Measurements from ENCODE around the gene ZBBX. TPM values are rescaled to one million over a fixed set of nuclear protein-coding genes. Genes with fewer than 3 reads are reported as not detected.

ZBBX gene
- polyA plus RNA-seq, 2 of the 4 experiments (the other 2 are of a cell fraction): 0.05 TPM; not detected in 1

DNA sequence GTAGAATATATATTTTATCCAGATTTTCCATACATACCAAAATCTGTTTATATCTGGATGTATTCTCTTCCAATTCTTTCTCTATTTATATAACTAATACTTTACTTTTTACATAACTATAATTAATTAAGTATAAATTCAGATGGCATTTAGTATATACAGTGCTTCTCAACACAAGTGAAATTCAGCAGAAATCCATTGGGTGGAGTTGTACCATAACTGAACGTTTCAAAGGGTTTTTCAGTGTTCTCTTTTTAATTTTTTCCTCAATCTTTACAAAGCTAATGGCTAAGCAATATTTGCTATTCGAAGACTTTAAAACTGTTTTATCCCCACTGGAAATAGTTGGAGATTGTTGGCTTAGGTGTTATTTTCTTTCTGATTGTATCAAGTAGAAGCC is 13.9 kb upstream of the ZBBX start:
- no peak overlapping the region for H3K27ac ChIP-seq
- no peaks in the 10 kb centered on the region for H3K4me1 ChIP-seq
- ChIA-PET POLR2A (no interaction called here), CTCF (no interaction called here)
- no peaks in the 10 kb centered on the region for H3K9me3 ChIP-seq
- H3K4me3 ChIP-seq: no peak overlapping the region
- ATAC-seq (no peak), FAIRE-seq (no peak), DNase-seq (ENCODE audit: low read depth in 1 of 2, low spot score in 1 of 2) (no peak)
- TF ChIP-seq EHMT2 (IDR thresholded peaks at IDR 0.05; ENCODE audit: low read depth): no peak
- no peak for TF ChIP-seq POLR2AphosphoS2 (conservative IDR thresholded peaks at IDR 0.05; ENCODE audit: low read length)
- TF ChIP-seq, protein P1, sequence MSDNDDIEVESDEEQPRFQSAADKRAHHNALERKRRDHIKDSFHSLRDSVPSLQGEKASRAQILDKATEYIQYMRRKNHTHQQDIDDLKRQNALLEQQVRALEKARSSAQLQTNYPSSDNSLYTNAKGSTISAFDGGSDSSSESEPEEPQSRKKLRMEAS (IDR thresholded peaks at IDR 0.05): no peak
- TF ChIP-seq RNF2 (IDR thresholded peaks at IDR 0.05; ENCODE audit: borderline replicate concordance, low read depth): no peak
- TF ChIP-seq, protein P2, sequence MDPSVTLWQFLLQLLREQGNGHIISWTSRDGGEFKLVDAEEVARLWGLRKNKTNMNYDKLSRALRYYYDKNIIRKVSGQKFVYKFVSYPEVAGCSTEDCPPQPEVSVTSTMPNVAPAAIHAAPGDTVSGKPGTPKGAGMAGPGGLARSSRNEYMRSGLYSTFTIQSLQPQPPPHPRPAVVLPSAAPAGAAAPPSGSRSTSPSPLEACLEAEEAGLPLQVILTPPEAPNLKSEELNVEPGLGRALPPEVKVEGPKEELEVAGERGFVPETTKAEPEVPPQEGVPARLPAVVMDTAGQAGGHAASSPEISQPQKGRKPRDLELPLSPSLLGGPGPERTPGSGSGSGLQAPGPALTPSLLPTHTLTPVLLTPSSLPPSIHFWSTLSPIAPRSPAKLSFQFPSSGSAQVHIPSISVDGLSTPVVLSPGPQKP (IDR thresholded peaks at IDR 0.05; ENCODE audit: low read depth, low read length): no peak
- TF ChIP-seq HDAC2 (IDR thresholded peaks at IDR 0.05): no peak
- TF ChIP-seq, protein P3, sequence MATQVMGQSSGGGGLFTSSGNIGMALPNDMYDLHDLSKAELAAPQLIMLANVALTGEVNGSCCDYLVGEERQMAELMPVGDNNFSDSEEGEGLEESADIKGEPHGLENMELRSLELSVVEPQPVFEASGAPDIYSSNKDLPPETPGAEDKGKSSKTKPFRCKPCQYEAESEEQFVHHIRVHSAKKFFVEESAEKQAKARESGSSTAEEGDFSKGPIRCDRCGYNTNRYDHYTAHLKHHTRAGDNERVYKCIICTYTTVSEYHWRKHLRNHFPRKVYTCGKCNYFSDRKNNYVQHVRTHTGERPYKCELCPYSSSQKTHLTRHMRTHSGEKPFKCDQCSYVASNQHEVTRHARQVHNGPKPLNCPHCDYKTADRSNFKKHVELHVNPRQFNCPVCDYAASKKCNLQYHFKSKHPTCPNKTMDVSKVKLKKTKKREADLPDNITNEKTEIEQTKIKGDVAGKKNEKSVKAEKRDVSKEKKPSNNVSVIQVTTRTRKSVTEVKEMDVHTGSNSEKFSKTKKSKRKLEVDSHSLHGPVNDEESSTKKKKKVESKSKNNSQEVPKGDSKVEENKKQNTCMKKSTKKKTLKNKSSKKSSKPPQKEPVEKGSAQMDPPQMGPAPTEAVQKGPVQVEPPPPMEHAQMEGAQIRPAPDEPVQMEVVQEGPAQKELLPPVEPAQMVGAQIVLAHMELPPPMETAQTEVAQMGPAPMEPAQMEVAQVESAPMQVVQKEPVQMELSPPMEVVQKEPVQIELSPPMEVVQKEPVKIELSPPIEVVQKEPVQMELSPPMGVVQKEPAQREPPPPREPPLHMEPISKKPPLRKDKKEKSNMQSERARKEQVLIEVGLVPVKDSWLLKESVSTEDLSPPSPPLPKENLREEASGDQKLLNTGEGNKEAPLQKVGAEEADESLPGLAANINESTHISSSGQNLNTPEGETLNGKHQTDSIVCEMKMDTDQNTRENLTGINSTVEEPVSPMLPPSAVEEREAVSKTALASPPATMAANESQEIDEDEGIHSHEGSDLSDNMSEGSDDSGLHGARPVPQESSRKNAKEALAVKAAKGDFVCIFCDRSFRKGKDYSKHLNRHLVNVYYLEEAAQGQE (IDR thresholded peaks at IDR 0.05): no peak
- WGBS (ENCODE audit: missing lambda C conversion rate): 5% methylated on average over 2 of the region's 2 CpGs
- no peak overlapping the region for H3K4me2 ChIP-seq

DNA sequence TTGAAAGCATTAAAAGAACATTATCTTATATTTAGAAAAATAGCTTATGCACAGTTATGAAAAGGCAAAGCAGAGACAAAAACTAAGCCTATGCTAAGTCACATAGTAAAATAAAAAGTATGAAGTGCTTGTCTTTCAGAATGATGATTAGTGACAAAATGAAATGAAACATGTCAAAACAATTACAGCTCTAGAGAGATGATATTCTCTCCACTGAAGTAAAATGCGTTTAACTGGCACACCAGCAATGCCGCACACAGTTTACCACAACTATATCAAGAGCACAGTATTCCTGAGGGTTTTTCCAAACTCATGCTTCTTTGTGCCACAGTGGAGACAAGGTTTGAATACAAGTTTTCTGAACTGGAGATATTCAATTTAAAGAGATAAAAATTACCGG is 2.1 kb upstream of the ZBBX start:
- CTCF ChIA-PET: no interaction called here
- Histone ChIP-seq H3K27ac (no peak overlapping the region), H3K4me2 (no peak overlapping the region), H3K4me3 (no peak overlapping the region), H3K9me3 (no peaks in the 10 kb centered on the region), H3K4me1 (no peaks in the 10 kb centered on the region)
- POLR2A ChIA-PET: no interaction called here
- WGBS (ENCODE audit: missing lambda C conversion rate): 67% methylated on average over 3 of the region's 3 CpGs
- FAIRE-seq (no peak), DNase-seq (ENCODE audit: low read depth in 1 of 2, low spot score in 1 of 2) (no peak), ATAC-seq (no peak)
- TF ChIP-seq, protein P3 (IDR thresholded peaks at IDR 0.05): no peak
- TF ChIP-seq ZFP36 (IDR thresholded peaks at IDR 0.05; ENCODE audit: borderline replicate concordance, partially characterized antibody) (no peak), CHD4 (IDR thresholded peaks at IDR 0.05; ENCODE audit: borderline replicate concordance) (no peak), RCOR1 (IDR thresholded peaks at IDR 0.05; ENCODE audit: low read depth, low read length) (no peak)

DNA sequence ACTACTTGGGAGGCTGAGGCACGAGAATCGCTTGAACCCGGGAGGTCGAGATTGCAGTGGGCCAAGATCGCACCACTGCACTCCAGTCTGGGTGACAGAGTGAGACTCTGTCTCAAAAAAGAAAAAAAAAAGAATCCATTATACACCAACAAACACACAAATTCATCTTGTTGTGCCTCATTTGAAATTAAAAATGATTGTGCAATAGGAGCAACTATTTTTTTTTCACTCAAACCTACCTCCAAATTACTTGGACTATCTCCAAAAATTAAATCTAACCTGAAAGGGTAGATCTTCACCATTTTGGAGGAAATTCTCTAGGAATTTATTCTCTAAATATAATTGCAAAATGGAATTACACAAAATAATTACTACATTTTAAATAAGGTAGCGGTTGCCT is 4.6 kb downstream of the ZBBX start:
- DNase-seq (ENCODE audit: low read depth in 1 of 2, low spot score in 1 of 2) (no peak), ATAC-seq (no peak), FAIRE-seq (no peak)
- Histone ChIP-seq H3K4me2 (no peak overlapping the region), H3K4me3 (no peak overlapping the region), H3K27ac (no peak overlapping the region), H3K4me1 (no peaks in the 10 kb centered on the region), H3K9me3 (no peaks in the 10 kb centered on the region)
- POLR2A ChIA-PET: no interaction called here
- TF ChIP-seq, protein P4, sequence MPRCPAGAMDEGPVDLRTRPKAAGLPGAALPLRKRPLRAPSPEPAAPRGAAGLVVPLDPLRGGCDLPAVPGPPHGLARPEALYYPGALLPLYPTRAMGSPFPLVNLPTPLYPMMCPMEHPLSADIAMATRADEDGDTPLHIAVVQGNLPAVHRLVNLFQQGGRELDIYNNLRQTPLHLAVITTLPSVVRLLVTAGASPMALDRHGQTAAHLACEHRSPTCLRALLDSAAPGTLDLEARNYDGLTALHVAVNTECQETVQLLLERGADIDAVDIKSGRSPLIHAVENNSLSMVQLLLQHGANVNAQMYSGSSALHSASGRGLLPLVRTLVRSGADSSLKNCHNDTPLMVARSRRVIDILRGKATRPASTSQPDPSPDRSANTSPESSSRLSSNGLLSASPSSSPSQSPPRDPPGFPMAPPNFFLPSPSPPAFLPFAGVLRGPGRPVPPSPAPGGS (IDR thresholded peaks at IDR 0.05): no peak
- TF ChIP-seq ZFP36 (IDR thresholded peaks at IDR 0.05; ENCODE audit: borderline replicate concordance, partially characterized antibody) (no peak), HOXB5 (CRISPR knock-in tag; IDR thresholded peaks at IDR 0.05) (no peak), RAD21 (conservative IDR thresholded peaks at IDR 0.05 in 1 of 2, IDR thresholded peaks at IDR 0.05 in 1 of 2) (no peak), EP300 (IDR thresholded peaks at IDR 0.05) (no peak), ZC3H11A (IDR thresholded peaks at IDR 0.05) (no peak), TFCP2L1 (CRISPR knock-in tag; IDR thresholded peaks at IDR 0.05) (no peak), POLR2A (IDR thresholded peaks at IDR 0.05; ENCODE audit: low read length) (no peak)
- TF ChIP-seq, protein P5, sequence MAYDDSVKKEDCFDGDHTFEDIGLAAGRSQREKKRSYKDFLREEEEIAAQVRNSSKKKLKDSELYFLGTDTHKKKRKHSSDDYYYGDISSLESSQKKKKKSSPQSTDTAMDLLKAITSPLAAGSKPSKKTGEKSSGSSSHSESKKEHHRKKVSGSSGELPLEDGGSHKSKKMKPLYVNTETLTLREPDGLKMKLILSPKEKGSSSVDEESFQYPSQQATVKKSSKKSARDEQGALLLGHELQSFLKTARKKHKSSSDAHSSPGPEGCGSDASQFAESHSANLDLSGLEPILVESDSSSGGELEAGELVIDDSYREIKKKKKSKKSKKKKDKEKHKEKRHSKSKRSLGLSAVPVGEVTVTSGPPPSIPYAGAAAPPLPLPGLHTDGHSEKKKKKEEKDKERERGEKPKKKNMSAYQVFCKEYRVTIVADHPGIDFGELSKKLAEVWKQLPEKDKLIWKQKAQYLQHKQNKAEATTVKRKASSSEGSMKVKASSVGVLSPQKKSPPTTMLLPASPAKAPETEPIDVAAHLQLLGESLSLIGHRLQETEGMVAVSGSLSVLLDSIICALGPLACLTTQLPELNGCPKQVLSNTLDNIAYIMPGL (CRISPR knock-in tag; IDR thresholded peaks at IDR 0.05; ENCODE audit: borderline replicate concordance): no peak
- TF ChIP-seq, protein P6, sequence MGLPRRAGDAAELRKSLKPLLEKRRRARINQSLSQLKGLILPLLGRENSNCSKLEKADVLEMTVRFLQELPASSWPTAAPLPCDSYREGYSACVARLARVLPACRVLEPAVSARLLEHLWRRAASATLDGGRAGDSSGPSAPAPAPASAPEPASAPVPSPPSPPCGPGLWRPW (IDR thresholded peaks at IDR 0.05): no peak
- CTCF ChIA-PET: interaction anchor here (0.6 kb wide), 1 partner anchor 275 kb away, joined by 3 read pairs; no protein-coding TSS in a partner anchor
- 69% methylated on average over 6 of the region's 6 CpGs for WGBS (ENCODE audit: missing lambda C conversion rate)

All from A549 (cell line).